RWPE1 (cell line): Measurements from ENCODE around the gene KAT6B.

Experiments used
- CTCF ChIA-PET: fragments of 350-600 bp; sonication (Branson Sonifier 250); formaldehyde crosslinking; extraction: SDS; loops from one replicate; lab custom pipeline; 2021; lab: Yijun Ruan, JAX
- POLR2A ChIA-PET: fragments of 400-600 bp; formaldehyde crosslinking; extraction: SDS; loops from one replicate; lab custom pipeline; 2020; ENCODE audit warnings: antibody characterized with exemption; ENCODE audit not compliant: low non-redundant PET; lab: Yijun Ruan, JAX
- DNase-seq: peaks from one replicate; pipeline ENCODE4 v3.0.0; 2012; ENCODE audit warnings: low spot score
- H3K27ac ChIP-seq: fragments of 450-650 bp; 2 replicates; pipeline ENCODE4 v1.5.1; 2017
- CTCF ChIP-seq: fragments of 450-650 bp; conservative IDR thresholded peaks from 2 replicates; pipeline ENCODE4 v1.5.1; 2017; ENCODE audit warnings: low read depth, mild to moderate bottlenecking

KAT6B gene

GRCh38 chr10:75028748-75029147, 202.3 kb downstream of the KAT6B start:
- H3K27ac ChIP-seq = no peak overlapping the region
- TF ChIP-seq CTCF = no peak
- CTCF ChIA-PET = no interaction called here
- POLR2A ChIA-PET = no interaction called here
- no peak for DNase-seq

- ChIA-PET CTCF (no interaction called here), POLR2A (no interaction called here)
- H3K27ac ChIP-seq = no peak overlapping the region
- TF ChIP-seq CTCF = no peak
- no peak for DNase-seq
These were observed 203.0 kb downstream of the KAT6B start for GRCh38 chr10:75029420-75029819.

- CTCF ChIA-PET = no interaction called here
- no peak for TF ChIP-seq CTCF
- POLR2A ChIA-PET = no interaction called here
- no peak for DNase-seq
- H3K27ac ChIP-seq = no peak overlapping the region
These were observed 203.5 kb downstream of the KAT6B start for GRCh38 chr10:75029857-75030256.

GRCh38 chr10:75030371-75030770, 204.0 kb downstream of the KAT6B start:
- H3K27ac ChIP-seq = no peak overlapping the region
- no peak for DNase-seq
- no peak for TF ChIP-seq CTCF
- POLR2A ChIA-PET = no interaction called here
- CTCF ChIA-PET = no interaction called here

- no peak for TF ChIP-seq CTCF
- H3K27ac ChIP-seq = no peak overlapping the region
- ChIA-PET CTCF (interaction anchor here (0.6 to 0.7 kb wide), 5 partner anchors 28 to 910 kb away, joined by 3 to 6 read pairs (median 6); no protein-coding TSS in a partner anchor), POLR2A (no interaction called here)
- DNase-seq = no peak
These were observed 205.7 kb downstream of the KAT6B start for GRCh38 chr10:75032119-75032518.

- CTCF ChIA-PET = no interaction called here
- no peak overlapping the region for H3K27ac ChIP-seq
- no peak for TF ChIP-seq CTCF
- POLR2A ChIA-PET = no interaction called here
- no peak for DNase-seq
These were observed 206.4 kb downstream of the KAT6B start for GRCh38 chr10:75032813-75033212.
